ENCODE results near the gene GRB10. TPM values are rescaled to one million over a fixed set of nuclear protein-coding genes. Genes with fewer than 3 reads are reported as not detected.

The GRB10 gene
- polyA plus RNA-seq (2014; cell fraction: cytosol; rRNA removed), result 3.9 and 5.5 TPM in 2 replicates
- polyA plus RNA-seq (2014; cell fraction: nucleus; rRNA removed), result 7.1 and 7.8 TPM in 2 replicates

GRCh38 chr7:50782375-50783208 lies at the start of gene GRB10:
GRB10 (minus strand) TSS chr7:50782896; CDS start chr7:50732322, 50,574 bp downstream.
- DNase-seq (ENCODE audit: low spot score), result peak; percentile 47

DNA sequence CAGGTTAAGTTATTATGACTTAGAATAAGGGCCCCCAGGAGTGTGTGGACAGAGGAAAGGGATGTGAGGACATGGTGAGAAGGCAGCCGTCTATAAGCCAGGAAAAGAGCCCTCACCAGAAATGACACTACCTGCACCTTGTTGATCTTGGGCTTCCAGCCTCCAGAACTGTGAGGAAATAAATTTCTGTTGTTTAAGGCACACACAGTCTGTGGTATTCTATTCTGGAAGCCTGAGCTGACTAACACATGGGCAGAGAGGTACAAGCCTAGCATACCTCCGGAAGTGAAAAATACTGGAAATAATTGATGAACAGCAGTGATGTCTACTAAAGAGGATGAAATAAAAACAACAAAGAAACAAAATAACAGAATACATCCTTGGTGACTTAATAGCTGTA lies 46.1 kb upstream of the GRB10 start:
- DNase-seq (ENCODE audit: low spot score), result no peak

GRCh38 chr7:50828116-50828515 lies 45.4 kb upstream of the GRB10 start:
- no peak for DNase-seq (ENCODE audit: low spot score)

GRCh38 chr7:50827281-50827680 lies 44.6 kb upstream of the GRB10 start:
- no peak for DNase-seq (ENCODE audit: low spot score)

GRCh38 chr7:50826371-50827172 lies 43.9 kb upstream of the GRB10 start:
- no peak for DNase-seq (ENCODE audit: low spot score)

GRCh38 chr7:50825465-50825864 lies 42.8 kb upstream of the GRB10 start:
- no peak for DNase-seq (ENCODE audit: low spot score)

DNA sequence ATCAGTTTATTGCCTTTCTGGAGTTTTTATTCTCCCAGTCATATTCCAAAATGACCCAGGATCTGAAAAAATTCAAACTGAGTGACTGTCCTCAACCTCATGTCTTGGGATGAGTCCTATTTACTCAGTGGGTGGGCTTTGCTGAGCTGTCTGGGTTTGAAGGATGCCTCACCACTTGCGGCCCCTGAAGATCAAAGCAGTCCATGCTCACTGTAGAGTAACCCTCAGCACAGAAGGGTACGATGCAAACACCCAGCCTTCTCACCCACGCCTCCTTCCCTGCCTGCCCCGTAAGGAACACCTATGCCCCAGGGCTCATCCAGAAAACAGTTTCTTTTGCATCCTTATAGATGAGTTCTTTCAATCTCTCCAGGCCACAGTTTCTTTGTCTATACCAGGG lies 42.2 kb upstream of the GRB10 start:
- DNase-seq (ENCODE audit: low spot score), result no peak

DNA sequence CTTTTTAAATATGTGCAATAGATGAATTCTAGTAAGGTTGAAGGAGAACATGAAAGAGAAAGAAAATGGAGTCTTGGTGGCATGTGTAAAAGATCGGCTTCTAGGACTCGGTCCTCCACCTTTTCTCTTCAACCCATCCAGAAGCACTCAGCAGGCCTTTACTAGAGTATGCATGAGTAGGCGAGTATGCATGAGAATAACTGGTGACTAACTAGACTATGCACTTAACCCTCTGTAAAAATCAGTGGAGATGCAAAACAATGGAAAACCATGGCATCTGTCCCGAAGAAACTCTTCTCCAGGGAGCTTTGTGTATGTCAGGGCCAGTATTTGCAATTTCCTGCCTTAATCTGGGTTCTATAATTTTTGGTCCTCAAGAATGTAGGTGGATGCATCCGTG lies 40.0 kb upstream of the GRB10 start:
- no peak for DNase-seq (ENCODE audit: low spot score)

GRCh38 chr7:50822110-50822509 lies 39.4 kb upstream of the GRB10 start:
- DNase-seq (ENCODE audit: low spot score), result no peak

- no peak for DNase-seq (ENCODE audit: low spot score)
Measured at GRCh38 chr7:50821457-50822008, 38.8 kb upstream of the GRB10 start.

DNA sequence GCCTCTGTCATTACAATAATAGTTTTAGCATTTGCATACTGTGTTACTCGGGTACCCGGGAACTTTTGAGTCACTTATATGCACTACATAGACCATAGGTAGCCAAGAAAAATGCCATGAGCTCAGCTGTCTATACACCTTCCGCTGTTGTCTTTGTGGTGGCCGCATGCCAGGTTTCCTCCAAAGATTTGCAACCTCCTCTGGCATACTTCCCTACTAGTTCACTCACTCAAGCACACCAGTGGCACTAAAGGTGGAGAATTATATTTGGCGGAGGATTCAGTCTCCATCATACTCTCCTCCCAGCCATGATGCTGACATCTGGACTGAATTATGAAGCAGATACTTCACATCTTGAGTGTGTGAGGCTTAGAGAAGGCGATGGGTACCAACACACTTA lies 35.6 kb upstream of the GRB10 start:
- DNase-seq (ENCODE audit: low spot score), result no peak

- DNase-seq (ENCODE audit: low spot score), result no peak
Measured at GRCh38 chr7:50817561-50817960, 34.9 kb upstream of the GRB10 start.

DNA sequence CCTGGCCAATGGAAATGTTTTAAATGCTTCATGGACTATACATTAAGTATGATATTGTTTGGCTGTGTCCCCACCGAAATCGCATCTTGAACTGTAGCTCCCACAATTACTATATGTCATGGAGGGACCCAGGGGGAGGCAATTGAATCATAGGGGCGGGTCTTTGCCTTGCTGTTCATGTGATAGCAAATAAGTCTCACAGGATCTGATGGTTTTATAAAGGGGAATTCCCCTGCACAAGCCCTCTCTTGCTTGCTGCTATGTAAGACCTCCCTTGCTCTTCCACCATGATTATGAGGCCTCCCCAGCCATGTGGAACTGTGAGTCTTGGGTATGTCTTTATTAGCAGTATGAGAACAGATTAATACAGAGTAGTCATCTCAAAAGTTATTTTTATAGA lies 32.4 kb upstream of the GRB10 start:
- no peak for DNase-seq (ENCODE audit: low spot score)

DNA sequence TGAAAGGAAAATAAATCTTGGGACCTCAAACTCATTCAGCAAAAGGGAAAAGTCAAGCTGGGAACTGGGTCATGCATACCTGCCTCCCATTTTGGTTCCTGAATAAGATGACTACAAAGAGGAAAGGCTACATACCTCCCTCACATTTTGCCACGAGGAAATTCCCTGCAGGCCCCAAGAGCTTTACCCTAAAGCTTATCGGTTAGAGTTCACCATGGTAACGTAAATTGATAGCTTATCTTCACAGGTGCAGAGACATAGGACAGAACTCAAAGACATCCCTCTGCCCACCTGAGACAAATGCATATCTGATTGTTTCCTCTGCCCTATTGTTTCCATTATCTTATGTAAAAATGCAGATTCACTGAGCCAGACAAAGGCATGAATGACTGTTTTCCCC lies 31.5 kb upstream of the GRB10 start:
- no peak for DNase-seq (ENCODE audit: low spot score)

DNA sequence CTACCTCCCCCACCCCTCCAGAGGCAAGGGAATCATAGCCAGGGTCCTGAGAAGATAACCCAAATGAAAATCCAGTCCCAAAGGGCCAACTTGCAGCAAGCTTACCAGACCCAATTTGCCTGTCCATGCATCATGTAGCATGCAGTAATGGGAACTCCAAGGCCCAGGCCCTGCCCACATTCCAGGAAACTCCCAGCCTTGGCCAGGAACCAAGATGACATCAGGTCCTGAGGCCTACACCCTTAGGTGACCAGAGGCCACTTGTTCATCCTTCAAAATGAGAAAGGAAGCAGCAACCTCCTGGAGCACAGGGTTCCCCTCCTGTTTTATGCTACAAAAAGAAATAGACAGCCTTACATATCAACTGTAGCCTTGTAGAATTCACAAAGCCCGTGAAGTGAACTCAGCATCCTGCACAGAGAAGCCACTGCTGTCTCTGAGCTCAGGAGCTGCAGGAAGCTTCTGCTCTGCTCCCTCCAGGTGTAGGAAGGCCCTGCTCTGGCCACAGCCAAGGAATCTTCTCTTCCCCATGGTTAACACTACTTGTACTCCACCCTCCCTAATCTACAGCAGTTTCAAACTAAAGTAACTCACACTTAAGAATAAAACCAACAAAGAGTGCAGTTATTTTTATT lies 30.3 kb upstream of the GRB10 start:
- no peak for DNase-seq (ENCODE audit: low spot score)

- DNase-seq (ENCODE audit: low spot score), result no peak
Measured at GRCh38 chr7:50812094-50812493, 29.4 kb upstream of the GRB10 start.

- DNase-seq (ENCODE audit: low spot score), result no peak
Measured at GRCh38 chr7:50808282-50808888, 25.7 kb upstream of the GRB10 start.

GRCh38 chr7:50807026-50807730 lies 24.5 kb upstream of the GRB10 start:
- no peak for DNase-seq (ENCODE audit: low spot score)

DNA sequence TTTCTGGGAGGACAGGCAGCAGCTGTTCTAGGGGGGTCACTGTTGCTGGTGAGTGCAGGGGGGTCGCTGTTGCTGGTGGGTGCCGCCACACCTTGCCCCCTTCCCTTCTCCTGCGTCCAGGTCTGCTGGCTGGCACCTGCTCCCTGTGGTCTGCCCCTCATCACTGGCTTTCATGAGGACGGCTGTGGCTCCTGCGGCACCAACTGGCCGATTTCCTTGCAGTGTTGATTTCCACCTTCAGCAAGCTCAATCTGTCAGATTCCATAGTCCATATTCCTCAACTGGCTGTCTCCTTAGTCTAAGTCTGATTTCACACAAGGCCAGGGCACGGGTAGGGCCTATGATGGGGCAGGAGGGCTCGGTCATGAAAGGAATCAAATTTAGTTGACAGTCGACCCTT lies 23.4 kb upstream of the GRB10 start:
- DNase-seq (ENCODE audit: low spot score), result no peak

DNA sequence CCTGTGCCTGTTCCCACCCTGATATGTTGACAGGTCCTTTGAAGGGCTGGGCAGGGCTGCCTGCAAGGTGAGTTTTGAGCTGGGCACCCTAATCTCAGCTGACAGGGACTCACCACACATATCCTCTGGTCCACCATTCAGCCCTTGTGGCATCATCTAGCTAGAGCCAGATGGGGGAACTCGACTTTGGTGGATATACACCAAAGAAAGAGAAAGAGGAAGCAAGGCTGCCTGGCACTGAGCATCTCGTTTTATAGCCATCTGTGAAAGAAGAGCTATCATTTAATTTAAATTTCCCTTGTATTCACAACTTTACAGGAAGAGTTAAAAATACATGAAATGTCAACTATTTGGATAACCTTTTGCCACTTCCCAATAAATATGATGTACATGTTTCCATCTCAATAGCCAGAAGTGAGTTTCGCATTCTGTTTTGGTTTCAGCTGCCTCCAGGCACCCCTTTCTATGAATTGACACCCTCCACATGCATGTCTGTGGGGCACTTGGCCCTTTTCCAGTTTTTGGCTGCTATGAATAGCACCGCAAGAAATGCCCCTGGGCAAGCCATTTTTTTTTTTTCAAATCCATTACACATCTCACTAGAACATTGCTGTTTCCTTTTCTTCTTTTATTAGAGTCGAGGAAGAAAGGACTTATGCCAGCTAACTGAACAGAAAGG lies 22.9 kb upstream of the GRB10 start:
- no peak for DNase-seq (ENCODE audit: low spot score)

All from SK-N-DZ (cell line).